Esophagus (tissue), 2 donors: Measurements from ENCODE around the gene ASPRV1. TPM values are rescaled to one million over a fixed set of nuclear protein-coding genes. Genes with fewer than 3 reads are reported as not detected.
A peak's percentile ranks its signal among the peaks of the same experiment; 100 is the strongest.

Experiments used
- H3K27ac ChIP-seq, 2 donors: one replicate each; pipeline ENCODE4 v1.5.1; 2013; ENCODE audit warnings: low read depth in 2 of 2, mild to moderate bottlenecking in 2 of 2, inconsistent platforms in 1 of 2, low read length in 1 of 2, moderate library complexity in 1 of 2
- H3K27me3 ChIP-seq, 2 donors: one replicate each; pipeline ENCODE4 v1.6.1; 2013; ENCODE audit warnings: low read length in 2 of 2, control low read depth in 1 of 2, mild to moderate bottlenecking in 1 of 2; ENCODE audit not compliant: insufficient read depth in 2 of 2, control insufficient read depth in 1 of 2
- H3K36me3 ChIP-seq, 2 donors: one replicate each; pipeline ENCODE4 v1.6.1; 2013; ENCODE audit warnings: low read length in 1 of 2; ENCODE audit not compliant: control insufficient read depth in 2 of 2, insufficient read depth in 2 of 2
- H3K4me1 ChIP-seq, 2 donors: one replicate each; pipeline ENCODE4 v1.6.1; 2013; ENCODE audit warnings: low read length in 1 of 2; ENCODE audit not compliant: control insufficient read depth in 2 of 2, insufficient read depth in 2 of 2
- H3K4me3 ChIP-seq, 2 donors: one replicate each; pipeline ENCODE4 v1.5.1; 2013; ENCODE audit warnings: low read length in 2 of 2, mild to moderate bottlenecking in 2 of 2, low read depth in 1 of 2, moderate library complexity in 1 of 2
- H3K9me3 ChIP-seq, 2 donors: one replicate each; pipeline ENCODE4 v1.6.1; 2013; ENCODE audit warnings: mild to moderate bottlenecking in 2 of 2, low read depth in 1 of 2, low read length in 1 of 2, moderate library complexity in 1 of 2; ENCODE audit not compliant: control insufficient read depth in 2 of 2, insufficient read depth in 1 of 2
- WGBS, 2 donors: extraction: QIAGEN DNeasy Blood & Tissue Kit; methylation state at CpG; one replicate each; pipeline ENCODE4 v1.1.7; 2013; 5-methylcytosine and 5-hydroxymethylcytosine counted together
- polyA plus RNA-seq, 2 donors: library from polyadenylated mRNA; stranded (reverse); fragments of 200-250 nt; gene quantifications; one replicate each; pipeline ENCODE4 v1.2.3, GENCODE V29; 2013
- donor health status: healthy with polysubstance abuse.
- donor health status: Bipolar disorder and iron deficiency.

The ASPRV1 gene
- polyA plus RNA-seq, 2 donors, result 0.45 to 0.71 TPM

DNA sequence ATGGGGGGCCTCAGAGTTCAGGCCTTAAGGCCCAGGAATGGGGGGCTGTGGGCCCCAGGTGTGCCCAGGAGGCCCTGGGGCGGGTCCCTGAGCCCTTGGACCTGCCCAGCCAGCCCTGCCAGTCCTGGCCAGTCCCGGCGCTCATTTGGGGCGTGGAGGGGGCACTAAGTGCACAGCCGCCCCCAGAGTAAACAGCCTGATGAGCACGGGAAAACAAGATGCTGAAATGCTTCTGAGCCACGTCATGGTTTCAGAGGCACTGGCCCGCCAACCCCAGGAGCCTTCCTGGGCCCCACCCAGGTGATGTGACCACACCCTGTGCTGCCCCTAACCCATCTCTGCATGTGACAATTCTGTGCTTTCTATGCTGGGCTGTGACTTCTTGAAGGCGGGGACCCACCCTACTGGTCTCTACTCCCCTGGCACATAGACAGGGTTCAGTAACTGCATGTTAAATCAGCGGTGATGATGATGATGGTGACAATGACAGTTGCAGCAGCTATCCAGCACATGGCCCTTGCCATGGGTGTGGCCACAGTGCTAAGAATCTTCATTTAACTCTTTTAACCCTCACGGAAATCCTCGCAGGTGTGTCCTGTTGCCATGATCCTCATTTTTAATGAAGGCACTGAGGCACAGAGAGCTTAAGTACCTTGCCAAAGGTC lies 28.1 kb upstream of the ASPRV1 start:
- peak overlapping the region; percentile 47 to 93 for H3K27ac ChIP-seq
- H3K4me1 ChIP-seq, result peaks cover 0 to 2% of the 10 kb centered on the region in 2 donors
- peaks cover 0 to 2% of the 10 kb centered on the region in 2 donors for H3K9me3 ChIP-seq
- H3K4me3 ChIP-seq, result no peak overlapping the region
- no peaks in the 10 kb centered on the region for H3K27me3 ChIP-seq
- peaks cover 0 to 7% of the 10 kb centered on the region in 2 donors for H3K36me3 ChIP-seq
- WGBS, 2 donors, result 70 to 74% methylated on average over 12 of the region's 12 CpGs

DNA sequence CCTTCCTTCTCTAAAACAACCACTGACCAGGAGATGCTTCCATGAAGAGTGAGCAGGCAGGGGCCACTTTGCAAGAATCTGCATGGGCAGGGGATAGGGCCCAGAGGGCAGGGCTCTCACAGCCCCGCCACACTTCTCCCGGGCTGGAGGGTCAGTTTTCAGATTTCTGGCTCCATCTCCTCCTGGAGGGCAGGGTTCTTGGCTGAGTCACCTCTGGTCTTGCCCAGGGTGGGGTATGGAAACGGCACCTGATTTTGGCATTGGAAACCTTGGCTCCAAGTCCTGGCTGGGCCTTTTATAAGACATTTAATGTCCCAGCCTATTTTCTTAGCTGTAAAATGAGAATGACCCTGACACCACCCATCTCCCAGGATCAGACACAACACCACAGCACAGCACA lies 27.6 kb upstream of the ASPRV1 start:
- WGBS, 2 donors, result 50 to 60% methylated on average over 3 of the region's 3 CpGs
- Histone ChIP-seq H3K27ac (peak overlapping the region; percentile 26 to 93), H3K4me3 (no peak overlapping the region), H3K27me3 (no peaks in the 10 kb centered on the region), H3K4me1 (peaks cover 0 to 2% of the 10 kb centered on the region in 2 donors), H3K36me3 (peaks cover 0 to 4% of the 10 kb centered on the region in 2 donors), H3K9me3 (peaks cover 0 to 2% of the 10 kb centered on the region in 2 donors)

DNA sequence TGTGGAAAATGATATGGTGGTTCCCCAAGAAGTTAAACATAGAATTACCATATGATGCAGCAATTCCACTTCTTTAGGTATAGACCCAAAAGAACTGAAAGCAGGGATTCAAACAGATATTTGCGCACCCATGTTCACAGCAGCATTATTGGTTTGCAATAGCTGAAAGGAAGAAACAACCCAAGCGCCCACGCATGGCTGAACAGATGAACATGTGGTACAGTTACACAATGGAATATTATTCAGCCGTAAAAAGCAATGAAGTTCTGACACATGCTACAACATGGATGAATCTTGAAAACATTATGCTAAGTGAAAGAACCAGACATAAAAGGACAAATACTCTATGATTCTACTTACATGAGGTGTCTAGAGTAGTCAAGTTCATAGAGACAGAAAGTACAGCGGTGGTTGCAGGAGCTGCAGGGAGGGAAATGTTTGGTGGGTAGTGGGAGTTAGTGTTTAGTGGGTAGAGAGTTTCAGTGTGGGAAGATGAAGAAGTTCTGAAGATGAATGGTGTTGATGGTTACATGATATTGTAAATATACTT lies 26.7 kb upstream of the ASPRV1 start:
- Histone ChIP-seq H3K4me1 (peaks cover 0 to 2% of the 10 kb centered on the region in 2 donors), H3K27ac (peak overlapping the region in 1 of 2 donors; percentile 48), H3K27me3 (no peaks in the 10 kb centered on the region), H3K9me3 (peaks cover 0 to 2% of the 10 kb centered on the region in 2 donors), H3K36me3 (peaks cover 0 to 3% of the 10 kb centered on the region in 2 donors), H3K4me3 (no peak overlapping the region)
- WGBS, 2 donors, result 92 to 98% methylated on average over 5 of the region's 5 CpGs

DNA sequence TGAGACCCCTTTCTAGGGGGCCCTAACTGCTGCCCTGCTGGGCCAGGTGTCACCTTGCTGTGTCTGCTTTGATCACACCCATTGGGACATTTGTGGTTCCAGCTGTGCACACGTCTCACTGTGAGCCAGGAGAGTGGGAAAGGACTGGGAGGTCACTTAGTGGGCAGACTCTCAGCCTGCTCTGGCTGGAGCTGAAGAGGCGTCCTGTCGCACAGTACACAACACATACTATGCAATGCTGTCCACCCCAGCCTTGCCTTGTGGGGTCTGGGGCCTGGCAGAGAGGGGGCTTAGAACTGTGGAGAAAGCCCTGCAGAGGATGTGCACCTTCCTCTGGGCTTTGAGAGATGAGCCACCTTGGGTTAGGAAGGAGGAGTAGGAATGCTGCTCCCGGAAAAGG lies 25.3 kb upstream of the ASPRV1 start:
- H3K4me3 ChIP-seq, result no peak overlapping the region
- H3K27me3 ChIP-seq, result no peaks in the 10 kb centered on the region
- no peaks in the 10 kb centered on the region for H3K9me3 ChIP-seq
- H3K36me3 ChIP-seq, result no peaks in the 10 kb centered on the region
- 86 to 87% methylated on average over 4 of the region's 4 CpGs for WGBS, 2 donors
- no peak overlapping the region for H3K27ac ChIP-seq
- peaks cover 0 to 2% of the 10 kb centered on the region in 2 donors for H3K4me1 ChIP-seq

DNA sequence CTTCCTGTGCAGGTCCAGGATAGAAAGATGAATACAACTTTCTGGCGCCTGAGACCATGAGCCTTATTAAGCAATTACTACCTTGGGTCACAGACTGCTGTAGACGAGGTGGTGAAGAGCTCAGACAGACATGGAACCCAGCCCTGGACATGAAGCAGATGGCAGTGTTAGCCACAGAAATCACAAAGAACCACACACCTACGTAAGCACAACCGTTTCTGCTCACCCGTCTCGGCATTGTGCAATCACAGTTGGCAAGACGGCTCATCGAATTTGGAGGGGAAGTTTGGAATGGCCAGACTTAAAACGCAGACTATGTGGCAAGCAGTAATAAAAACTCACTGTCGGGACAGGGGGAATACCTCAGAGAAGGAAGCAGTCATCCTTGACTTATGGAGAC lies 24.3 kb upstream of the ASPRV1 start:
- no peak overlapping the region for H3K27ac ChIP-seq

DNA sequence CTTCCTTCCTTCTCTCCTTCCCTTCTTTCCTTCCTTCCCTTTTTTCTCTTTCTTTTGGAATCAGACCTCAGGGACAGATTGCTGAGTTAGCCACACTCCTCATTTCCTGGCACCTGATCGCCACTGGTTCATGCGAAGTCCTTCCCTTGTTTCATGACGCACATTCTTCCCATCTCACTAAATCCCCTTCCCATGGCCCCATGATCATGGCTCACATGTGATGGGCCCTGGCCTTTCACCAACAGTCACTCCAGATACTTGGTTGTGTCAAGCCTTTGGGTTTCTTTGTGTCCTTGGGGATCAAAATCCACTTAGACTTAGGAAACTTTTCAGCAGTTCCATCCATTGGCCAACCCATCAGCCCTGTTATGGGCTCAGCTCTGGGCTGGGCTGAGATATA lies 23.8 kb upstream of the ASPRV1 start:
- no peaks in the 10 kb centered on the region for H3K27me3 ChIP-seq
- WGBS, 2 donors, result 93 to 99% methylated on average over 3 of the region's 3 CpGs
- peaks cover 0 to 2% of the 10 kb centered on the region in 2 donors for H3K4me1 ChIP-seq
- no peaks in the 10 kb centered on the region for H3K36me3 ChIP-seq
- H3K27ac ChIP-seq, result no peak overlapping the region
- H3K9me3 ChIP-seq, result no peaks in the 10 kb centered on the region
- no peak overlapping the region for H3K4me3 ChIP-seq

More for the DNA sequence above, 24.3 kb upstream of the ASPRV1 start:
- Histone ChIP-seq H3K27me3 (no peaks in the 10 kb centered on the region), H3K9me3 (no peaks in the 10 kb centered on the region), H3K36me3 (no peaks in the 10 kb centered on the region), H3K4me3 (no peak overlapping the region), H3K4me1 (peaks cover 0 to 2% of the 10 kb centered on the region in 2 donors)
- WGBS, 2 donors, result 89 to 94% methylated on average over 10 of the region's 10 CpGs

DNA sequence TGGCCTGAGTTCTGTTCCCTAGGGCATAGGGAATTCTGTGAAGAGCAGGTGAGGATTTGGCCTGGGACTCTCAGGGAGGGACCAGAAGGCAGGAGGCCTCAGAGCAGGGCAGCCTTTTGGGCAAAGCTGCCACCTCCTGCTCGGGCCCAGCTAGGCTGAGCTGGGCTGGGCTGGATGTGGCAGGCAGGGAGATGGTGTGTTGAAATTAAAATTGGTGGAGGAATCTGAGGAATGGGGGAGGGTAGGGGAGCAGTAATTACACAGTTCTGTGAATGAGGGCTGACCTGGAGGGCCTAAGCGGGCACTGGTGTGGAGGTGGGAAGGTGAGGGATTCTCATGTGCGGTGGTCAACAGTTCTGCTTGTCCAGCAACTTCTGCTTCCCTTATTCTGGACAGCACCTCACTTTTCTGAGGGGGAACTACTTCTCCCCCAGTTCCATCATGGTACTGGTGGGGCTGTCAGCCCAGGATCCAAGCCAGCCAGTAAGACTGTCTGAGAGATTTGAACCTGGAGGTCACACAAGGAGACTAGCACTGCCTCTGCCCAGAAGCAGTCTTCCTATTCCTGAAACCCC lies 22.0 kb upstream of the ASPRV1 start:
- H3K4me1 ChIP-seq, result peaks cover 0 to 2% of the 10 kb centered on the region in 2 donors
- no peaks in the 10 kb centered on the region for H3K27me3 ChIP-seq
- no peak overlapping the region for H3K4me3 ChIP-seq
- 82 to 92% methylated on average over 3 of the region's 3 CpGs for WGBS, 2 donors
- no peaks in the 10 kb centered on the region for H3K36me3 ChIP-seq
- H3K27ac ChIP-seq, result no peak overlapping the region
- no peaks in the 10 kb centered on the region for H3K9me3 ChIP-seq

DNA sequence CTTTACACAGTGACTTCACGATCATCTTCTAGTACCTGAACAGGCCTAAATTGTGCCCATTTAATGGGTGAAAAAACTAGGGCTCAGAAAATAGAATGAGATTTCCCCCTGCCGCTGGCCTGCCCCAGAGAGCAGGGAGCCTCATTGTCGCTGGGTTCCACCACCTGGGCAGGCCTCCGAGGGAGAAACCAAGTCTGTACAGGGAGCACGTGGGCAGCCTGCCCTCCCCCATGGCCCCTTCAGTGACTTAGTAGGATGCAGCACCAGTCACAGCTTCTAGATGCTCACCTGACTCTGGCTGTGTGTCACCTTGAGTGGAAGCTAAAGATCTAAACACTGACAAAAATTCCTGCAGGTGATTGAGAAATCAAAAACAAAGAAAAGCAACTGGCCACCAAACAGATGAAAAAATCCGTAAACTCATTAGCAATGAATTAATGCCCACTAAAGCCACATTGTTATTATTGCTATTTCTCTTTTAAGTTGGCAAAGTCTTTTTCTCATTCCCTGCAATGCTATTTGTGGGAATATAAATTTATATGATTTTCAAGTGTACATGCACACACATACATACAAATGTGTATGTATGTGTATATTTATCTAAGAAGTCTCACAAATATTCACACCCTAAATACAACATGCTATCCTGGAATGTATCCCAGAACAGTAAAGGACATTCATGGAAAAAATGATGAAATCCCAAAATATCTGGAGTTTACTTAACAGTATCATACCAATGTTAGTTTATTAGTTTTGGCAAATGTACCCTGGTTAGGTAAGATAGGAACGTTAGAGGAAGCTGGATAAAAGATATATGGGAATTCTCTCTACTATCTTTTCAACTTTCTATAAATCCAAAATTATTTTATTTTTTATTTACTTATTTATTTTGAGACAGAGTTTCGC lies 18.7 kb upstream of the ASPRV1 start:
- no peaks in the 10 kb centered on the region for H3K36me3 ChIP-seq
- no peaks in the 10 kb centered on the region for H3K9me3 ChIP-seq
- WGBS, 2 donors, result 82% methylated on average over 8 of the region's 8 CpGs
- H3K4me1 ChIP-seq, result peaks cover 4 to 6% of the 10 kb centered on the region in 2 donors
- no peak overlapping the region for H3K4me3 ChIP-seq
- H3K27me3 ChIP-seq, result no peaks in the 10 kb centered on the region
- no peak overlapping the region for H3K27ac ChIP-seq

DNA sequence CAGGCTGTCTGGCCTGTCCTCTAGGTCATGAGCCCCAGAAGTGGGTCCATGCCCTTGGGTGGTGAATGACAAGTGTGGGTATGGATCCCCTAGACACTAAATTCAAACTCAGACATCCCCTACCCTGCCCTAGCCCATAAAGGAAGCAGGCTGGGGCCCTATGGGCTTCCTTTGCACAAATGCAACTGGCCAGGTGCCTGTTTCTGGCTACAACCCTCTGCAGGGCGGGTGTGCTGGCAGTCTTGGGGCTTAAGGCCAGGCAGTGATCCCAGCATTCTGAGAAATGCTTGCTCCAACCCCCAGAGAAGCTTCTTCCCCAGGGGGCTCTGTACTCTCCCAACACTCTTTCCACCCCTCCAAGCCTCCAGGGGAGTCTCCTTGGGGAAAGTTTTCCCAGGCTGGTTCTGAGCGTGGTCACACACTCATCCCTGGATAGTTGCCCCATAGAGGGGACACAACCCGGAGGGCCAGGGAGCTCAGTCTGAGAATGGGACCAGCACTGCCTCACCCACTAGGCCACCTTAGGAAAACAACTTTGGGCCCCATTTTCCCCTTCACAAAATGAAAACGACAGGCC lies 16.6 kb upstream of the ASPRV1 start:
- Histone ChIP-seq H3K9me3 (no peaks in the 10 kb centered on the region), H3K27me3 (no peaks in the 10 kb centered on the region), H3K4me3 (no peak overlapping the region), H3K4me1 (peaks cover 4 to 6% of the 10 kb centered on the region in 2 donors), H3K36me3 (no peaks in the 10 kb centered on the region), H3K27ac (no peak overlapping the region)
- 72 to 81% methylated on average over 4 of the region's 4 CpGs for WGBS, 2 donors
